ENCODE results near the gene FAM135A.

DNA sequence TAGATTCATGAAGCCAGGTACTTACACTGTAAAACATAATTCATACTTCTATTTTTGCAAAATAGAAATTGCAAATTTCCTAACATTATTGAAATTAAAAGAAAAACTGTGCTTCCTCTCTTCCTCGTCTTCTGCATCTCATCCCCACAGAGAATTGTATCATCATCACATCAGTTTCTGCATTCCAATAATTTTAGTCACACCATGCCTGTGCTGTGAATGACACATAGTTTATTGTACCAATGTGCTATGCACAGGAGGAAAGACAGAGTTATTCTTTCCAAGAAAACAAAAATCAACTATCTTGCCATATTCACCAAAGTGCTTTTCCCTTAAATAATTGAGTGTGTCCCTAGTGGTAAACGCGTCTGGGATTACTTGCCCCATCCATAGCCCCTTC lies 38.1 kb upstream of the FAM135A start:
- TF ChIP-seq, protein P1, sequence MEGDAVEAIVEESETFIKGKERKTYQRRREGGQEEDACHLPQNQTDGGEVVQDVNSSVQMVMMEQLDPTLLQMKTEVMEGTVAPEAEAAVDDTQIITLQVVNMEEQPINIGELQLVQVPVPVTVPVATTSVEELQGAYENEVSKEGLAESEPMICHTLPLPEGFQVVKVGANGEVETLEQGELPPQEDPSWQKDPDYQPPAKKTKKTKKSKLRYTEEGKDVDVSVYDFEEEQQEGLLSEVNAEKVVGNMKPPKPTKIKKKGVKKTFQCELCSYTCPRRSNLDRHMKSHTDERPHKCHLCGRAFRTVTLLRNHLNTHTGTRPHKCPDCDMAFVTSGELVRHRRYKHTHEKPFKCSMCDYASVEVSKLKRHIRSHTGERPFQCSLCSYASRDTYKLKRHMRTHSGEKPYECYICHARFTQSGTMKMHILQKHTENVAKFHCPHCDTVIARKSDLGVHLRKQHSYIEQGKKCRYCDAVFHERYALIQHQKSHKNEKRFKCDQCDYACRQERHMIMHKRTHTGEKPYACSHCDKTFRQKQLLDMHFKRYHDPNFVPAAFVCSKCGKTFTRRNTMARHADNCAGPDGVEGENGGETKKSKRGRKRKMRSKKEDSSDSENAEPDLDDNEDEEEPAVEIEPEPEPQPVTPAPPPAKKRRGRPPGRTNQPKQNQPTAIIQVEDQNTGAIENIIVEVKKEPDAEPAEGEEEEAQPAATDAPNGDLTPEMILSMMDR (IDR thresholded peaks at IDR 0.05; ENCODE audit: low read length): no peak
- TF ChIP-seq EZH2 (IDR thresholded peaks at IDR 0.05; ENCODE audit: borderline replicate concordance, low read length): no peak

Measured in OCI-LY1 (cell line).